Keratinocyte (primary cell): Measurements from ENCODE around the gene NFASC. TPM values are rescaled to one million over a fixed set of nuclear protein-coding genes. Genes with fewer than 3 reads are reported as not detected.

Source experiments
- DNase-seq: peaks from one replicate; pipeline ENCODE4 v3.0.0-alpha.2; 2011; ENCODE audit warnings: low read depth, missing footprints, low spot score
- FAIRE-seq: peaks from 2 replicates; lab custom pipeline; 2011; peaks lifted over from hg19 to GRCh38; lab: Jason Lieb, UNC
- H2AFZ ChIP-seq: 2 replicates; pipeline ENCODE4 v1.6.0; 2012; ENCODE audit warnings: low read length, control low read depth, inconsistent platforms; ENCODE audit not compliant: control insufficient read depth
- H3K27ac ChIP-seq: 2 replicates; pipeline ENCODE4 v1.5.1; 2011; ENCODE audit warnings: low read length; ENCODE audit not compliant: control insufficient read depth, insufficient read depth
- H3K27me3 ChIP-seq: 3 replicates; pipeline ENCODE4 v1.6.0; 2011; ENCODE audit warnings: low read length; ENCODE audit not compliant: control insufficient read depth, insufficient read depth; ENCODE audit errors: extremely low read depth
- H3K36me3 ChIP-seq, 2 experiments: 2 replicates in 1 of 2; 3 replicates in 1 of 2; pipeline ENCODE4 v1.5.1; 2011; ENCODE audit warnings: low read length in 2 of 2, mild to moderate bottlenecking in 1 of 2; ENCODE audit not compliant: control insufficient read depth in 2 of 2, insufficient read depth in 2 of 2; ENCODE audit errors: extremely low read depth in 1 of 2
- H3K4me1 ChIP-seq: 3 replicates; pipeline ENCODE4 v1.5.1; 2011; ENCODE audit warnings: low read length; ENCODE audit not compliant: control insufficient read depth, insufficient read depth; ENCODE audit errors: extremely low read depth
- H3K4me2 ChIP-seq: 3 replicates; pipeline ENCODE4 v1.6.0; 2011; ENCODE audit warnings: low read depth, low read length; ENCODE audit not compliant: control insufficient read depth, insufficient read depth; ENCODE audit errors: extremely low read depth
- H3K4me3 ChIP-seq, 3 experiments: fragments of 200-600 bp in 1 of 3; sonication (generic) in 1 of 3; 2 replicates in 2 of 3; 3 replicates in 1 of 3; pipeline ENCODE4 v1.5.1; 2011 to 2016; ENCODE audit warnings: low read length in 3 of 3, mild to moderate bottlenecking in 3 of 3, control low read depth in 2 of 3, inconsistent platforms in 1 of 3, low read depth in 1 of 3, mixed read lengths in 1 of 3, mixed run types in 1 of 3, moderate library complexity in 1 of 3; ENCODE audit not compliant: control insufficient read depth in 2 of 3, insufficient read depth in 2 of 3; ENCODE audit errors: extremely low read depth in 1 of 3
- H3K79me2 ChIP-seq: 2 replicates; pipeline ENCODE4 v1.6.0; 2012; ENCODE audit warnings: low read length; ENCODE audit not compliant: control insufficient read depth, insufficient read depth
- H3K9ac ChIP-seq: 3 replicates; pipeline ENCODE4 v1.6.0; 2011; ENCODE audit warnings: low read length; ENCODE audit not compliant: control insufficient read depth, insufficient read depth; ENCODE audit errors: extremely low read depth
- H3K9me1 ChIP-seq: 3 replicates; pipeline ENCODE4 v1.6.0; 2011; ENCODE audit warnings: low read length; ENCODE audit not compliant: control insufficient read depth, insufficient read depth; ENCODE audit errors: extremely low read depth
- H3K9me3 ChIP-seq: 2 replicates; pipeline ENCODE4 v1.5.1; 2012; ENCODE audit warnings: low read depth, low read length; ENCODE audit not compliant: control insufficient read depth
- H4K20me1 ChIP-seq: 3 replicates; pipeline ENCODE4 v1.6.0; 2011; ENCODE audit warnings: low read length; ENCODE audit not compliant: control insufficient read depth, insufficient read depth; ENCODE audit errors: extremely low read depth
- CTCF ChIP-seq, 3 experiments: IDR thresholded peaks in 1 of 3; conservative IDR thresholded peaks in 1 of 3; optimal IDR thresholded peaks in 1 of 3; 2 replicates in 2 of 3; 3 replicates in 1 of 3; pipeline versions ENCODE3 to v1.5.1; 2011; ENCODE audit warnings: low read length in 3 of 3, mild to moderate bottlenecking in 3 of 3, moderate library complexity in 2 of 3, control low read depth in 1 of 3, inconsistent platforms in 1 of 3; ENCODE audit not compliant: insufficient read depth in 2 of 3; ENCODE audit errors: extremely low read depth in 1 of 3
- EZH2 ChIP-seq: IDR thresholded peaks from one replicate; pipeline ENCODE4 v1.6.1; 2012; ENCODE audit warnings: inconsistent platforms, mild to moderate bottlenecking, low read length, moderate library complexity
- dilution Hi-C: fragments of 300-500 bp; cut with MboI; formaldehyde crosslinking; loops from one replicate; pipeline ENCODE4 v1.7.0; 2020; ENCODE audit warnings: low sequenced_read_pairs; ENCODE audit not compliant: extremely low pct_ligation_motif_present
- polyA plus RNA-seq, 5 experiments: library from polyadenylated mRNA; depleted of rRNA in 3 of 5; stranded (reverse) in 3 of 5; stranded (forward) in 1 of 5; unstranded in 1 of 5; fragments of >200 nt; gene quantifications; 1 replicate in 1 of 5; 2 replicates in 3 of 5; 3 replicates in 1 of 5; pipeline versions ENCODE4 v1.2.1 to v1.2.3, GENCODE V29; 2011 to 2012; ENCODE audit warnings: missing spikeins in 2 of 5, low read depth in 1 of 5, low replicate concordance in 1 of 5

The NFASC gene
- polyA plus RNA-seq, 1 donor (not counting 4 experiments of a cell fraction or from before 2014, with no cell fraction given): 4.3 TPM

GRCh38 chr1:204873714-204874113 is 3.1 kb downstream of the NFASC start:
- Histone ChIP-seq H4K20me1 (no peaks in the 10 kb centered on the region), H3K4me1 (no peaks in the 10 kb centered on the region), H3K4me3 (no peak overlapping the region), H2AFZ (no peak overlapping the region), H3K4me2 (no peak overlapping the region), H3K27me3 (peaks cover 10% of the 10 kb centered on the region), H3K9me1 (no peaks in the 10 kb centered on the region), H3K79me2 (no peaks in the 10 kb centered on the region), H3K9me3 (no peaks in the 10 kb centered on the region), H3K36me3 (no peaks in the 10 kb centered on the region), H3K27ac (no peak overlapping the region), H3K9ac (no peak overlapping the region)
- TF ChIP-seq EZH2 (no peak), CTCF (optimal IDR thresholded peaks at IDR 0.05 in 1 of 3, IDR thresholded peaks at IDR 0.05 in 1 of 3, conservative IDR thresholded peaks at IDR 0.05 in 1 of 3; ENCODE audit: extremely low read depth in 1 of 3, insufficient read depth in 2 of 3, low read length in 3 of 3) (no peak)
- FAIRE-seq: no peak
- dilution Hi-C loops: no loop called here
- DNase-seq: no peak

GRCh38 chr1:204874274-204874673 is 3.6 kb downstream of the NFASC start:
- Histone ChIP-seq H3K4me2 (no peak overlapping the region), H3K9me3 (no peaks in the 10 kb centered on the region), H3K4me3 (no peak overlapping the region), H3K4me1 (no peaks in the 10 kb centered on the region), H3K79me2 (no peaks in the 10 kb centered on the region), H3K9ac (no peak overlapping the region), H3K27me3 (peaks cover 13% of the 10 kb centered on the region), H3K9me1 (no peaks in the 10 kb centered on the region), H3K27ac (no peak overlapping the region), H2AFZ (no peak overlapping the region), H4K20me1 (no peaks in the 10 kb centered on the region), H3K36me3 (no peaks in the 10 kb centered on the region)
- DNase-seq (no peak), FAIRE-seq (no peak)
- dilution Hi-C loops: no loop called here
- TF ChIP-seq CTCF (optimal IDR thresholded peaks at IDR 0.05 in 1 of 3, IDR thresholded peaks at IDR 0.05 in 1 of 3, conservative IDR thresholded peaks at IDR 0.05 in 1 of 3; ENCODE audit: extremely low read depth in 1 of 3, insufficient read depth in 2 of 3, low read length in 3 of 3) (no peak), EZH2 (no peak)
